ENCODE results near the gene FBXO4. TPM values are rescaled to one million over a fixed set of nuclear protein-coding genes. Genes with fewer than 3 reads are reported as not detected.
"Not testable (repeated sequence)": the region's sequence is repeated elsewhere in the genome, so short reads cannot be mapped to it uniquely, and the experiment has no call there.

Gene FBXO4
- total and polyA plus RNA-seq, 10 donors, result 12.8 to 24.6 (median 16.5) TPM

DNA sequence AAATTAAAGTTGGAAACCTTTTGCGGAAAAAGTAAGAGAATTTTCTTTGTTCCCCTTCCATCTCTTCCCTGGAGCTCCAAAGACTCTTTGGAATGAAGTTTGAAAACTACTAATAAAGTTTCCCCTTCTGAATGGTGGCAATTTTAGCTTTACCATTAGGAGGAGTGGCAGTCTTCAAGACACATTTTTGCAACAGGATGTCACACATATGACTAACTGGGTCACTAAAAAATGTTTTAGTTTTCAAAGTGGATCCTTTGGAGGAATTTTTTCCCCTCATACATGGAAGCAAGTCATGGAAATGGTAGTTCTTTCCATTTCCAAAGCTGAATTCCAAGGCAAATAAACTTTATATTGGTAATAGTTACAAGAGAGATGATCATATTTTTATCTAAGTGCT lies 15.6 kb downstream of the FBXO4 start:
- H3K4me1 ChIP-seq, result no peaks in the 10 kb centered on the region
- peaks cover 0 to 52% (median 8%) of the 10 kb centered on the region in 6 donors for H3K36me3 ChIP-seq
- no peak overlapping the region for H3K4me3 ChIP-seq
- no peaks in the 10 kb centered on the region for H3K27me3 ChIP-seq (replicated peaks in 1 of 7)
- 92 to 98% (median 95%) methylated on average over 1 of the region's 1 CpG for WGBS, 5 donors
- no peaks in the 10 kb centered on the region for H3K9me3 ChIP-seq
- TF ChIP-seq POLR2A (IDR thresholded peaks at IDR 0.05), result no peak
- TF ChIP-seq, protein P1, sequence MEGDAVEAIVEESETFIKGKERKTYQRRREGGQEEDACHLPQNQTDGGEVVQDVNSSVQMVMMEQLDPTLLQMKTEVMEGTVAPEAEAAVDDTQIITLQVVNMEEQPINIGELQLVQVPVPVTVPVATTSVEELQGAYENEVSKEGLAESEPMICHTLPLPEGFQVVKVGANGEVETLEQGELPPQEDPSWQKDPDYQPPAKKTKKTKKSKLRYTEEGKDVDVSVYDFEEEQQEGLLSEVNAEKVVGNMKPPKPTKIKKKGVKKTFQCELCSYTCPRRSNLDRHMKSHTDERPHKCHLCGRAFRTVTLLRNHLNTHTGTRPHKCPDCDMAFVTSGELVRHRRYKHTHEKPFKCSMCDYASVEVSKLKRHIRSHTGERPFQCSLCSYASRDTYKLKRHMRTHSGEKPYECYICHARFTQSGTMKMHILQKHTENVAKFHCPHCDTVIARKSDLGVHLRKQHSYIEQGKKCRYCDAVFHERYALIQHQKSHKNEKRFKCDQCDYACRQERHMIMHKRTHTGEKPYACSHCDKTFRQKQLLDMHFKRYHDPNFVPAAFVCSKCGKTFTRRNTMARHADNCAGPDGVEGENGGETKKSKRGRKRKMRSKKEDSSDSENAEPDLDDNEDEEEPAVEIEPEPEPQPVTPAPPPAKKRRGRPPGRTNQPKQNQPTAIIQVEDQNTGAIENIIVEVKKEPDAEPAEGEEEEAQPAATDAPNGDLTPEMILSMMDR (IDR thresholded peaks at IDR 0.05 in 8 of 11, conservative IDR thresholded peaks at IDR 0.05 in 3 of 11), result no peak
- DNase-seq, result no peak
- no peak overlapping the region for H3K27ac ChIP-seq
- intact Hi-C loops (cut with DNase I; ENCODE audit: low total_unique reads), result no loop called here

DNA sequence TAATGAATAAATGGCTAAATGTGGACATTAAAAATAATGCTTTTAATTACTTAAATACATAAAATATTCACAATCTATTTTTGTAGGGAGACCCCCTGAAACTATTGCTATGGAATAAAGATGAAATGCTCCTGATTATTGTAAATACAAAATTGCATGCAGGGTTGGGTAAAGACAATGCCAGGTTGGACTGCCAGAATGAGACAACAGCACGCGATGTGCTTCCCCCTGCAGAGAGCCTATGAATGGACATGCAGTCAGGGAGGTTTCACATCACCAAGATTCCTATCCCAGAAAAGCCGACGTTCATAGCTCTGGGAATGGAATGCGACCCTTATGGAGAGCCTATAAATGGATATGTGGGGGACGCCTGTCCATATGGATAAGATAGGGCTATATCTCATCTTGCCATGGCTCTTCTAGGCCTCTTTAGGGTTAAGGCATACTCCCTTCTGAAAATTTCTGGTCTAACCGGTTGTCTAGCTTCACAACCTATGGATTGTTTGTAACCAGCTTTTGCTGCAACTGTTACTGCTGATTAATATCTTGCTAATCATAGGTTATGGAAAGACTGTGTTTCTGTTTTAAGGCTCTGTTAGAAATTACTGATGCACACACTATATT lies 20.4 kb downstream of the FBXO4 start:
- H3K9me3 ChIP-seq, result peaks cover 0 to 12% (median 1%) of the 10 kb centered on the region in 8 donors
- H3K4me3 ChIP-seq; H3K4me1 ChIP-seq; H3K27me3 ChIP-seq (replicated peaks in 1 of 7); DNase-seq; intact Hi-C loops (cut with DNase I; ENCODE audit: low total_unique reads); H3K27ac ChIP-seq: not testable (repeated sequence)
- WGBS, 5 donors, result 93 to 96% (median 95%) methylated on average over 7 of the region's 7 CpGs
- peaks cover 0 to 15% (median 0%) of the 10 kb centered on the region in 6 donors for H3K36me3 ChIP-seq

DNA sequence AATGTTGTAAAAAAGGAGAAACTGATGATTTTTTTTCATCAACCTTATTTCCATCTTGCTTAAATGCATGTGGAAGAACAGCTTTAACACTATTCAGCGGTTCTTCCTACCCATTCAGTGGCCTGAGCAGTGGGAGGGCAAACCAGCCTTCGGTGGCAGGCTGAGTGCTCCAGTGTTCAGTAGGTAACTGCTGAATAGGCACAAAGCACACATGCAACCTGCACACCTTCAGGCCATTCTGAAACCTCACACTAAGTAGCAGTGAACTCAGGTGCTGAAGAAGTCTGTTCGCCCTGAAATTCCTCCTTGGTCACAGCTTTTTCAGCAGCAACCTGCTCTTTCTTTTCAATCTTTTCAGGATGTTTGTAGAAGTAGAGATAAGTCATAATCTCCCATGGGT lies 26.1 kb downstream of the FBXO4 start:
- DNase-seq, result no peak
- Histone ChIP-seq H3K4me3 (no peak overlapping the region), H3K36me3 (no peaks in the 10 kb centered on the region), H3K27ac (no peak overlapping the region), H3K4me1 (no peaks in the 10 kb centered on the region), H3K9me3 (peaks cover 0 to 20% (median 4%) of the 10 kb centered on the region in 8 donors), H3K27me3 (replicated peaks in 1 of 7) (no peaks in the 10 kb centered on the region)
- 70 to 85% (median 76%) methylated on average over 3 of the region's 3 CpGs for WGBS, 5 donors
- intact Hi-C loops (cut with DNase I; ENCODE audit: low total_unique reads), result no loop called here
- TF ChIP-seq, protein P1 (IDR thresholded peaks at IDR 0.05 in 8 of 11, conservative IDR thresholded peaks at IDR 0.05 in 3 of 11), result no peak
- TF ChIP-seq POLR2AphosphoS5 (IDR thresholded peaks at IDR 0.05) (no peak), POLR2A (IDR thresholded peaks at IDR 0.05) (no peak)

DNA sequence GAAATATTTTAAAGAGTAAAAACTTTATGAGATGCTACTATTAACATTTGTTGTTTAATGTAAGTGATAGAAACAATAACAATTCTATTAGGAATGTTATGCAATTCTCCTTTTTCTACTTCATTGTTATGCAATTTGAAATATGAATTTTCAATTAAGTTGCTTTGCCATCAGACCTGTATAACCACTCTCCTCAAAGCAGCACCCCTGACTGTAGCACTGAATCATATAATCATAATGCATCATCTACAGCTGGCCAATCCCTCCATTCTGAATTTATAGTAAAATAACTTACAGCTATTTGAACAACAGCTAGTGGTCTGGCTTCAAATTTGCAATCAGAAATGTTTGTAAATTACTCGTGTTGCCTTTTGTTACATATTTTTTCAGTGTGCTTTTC lies 29.2 kb downstream of the FBXO4 start:
- Histone ChIP-seq H3K4me3 (no peak overlapping the region), H3K27me3 (replicated peaks in 1 of 7) (no peaks in the 10 kb centered on the region), H3K27ac (no peak overlapping the region), H3K9me3 (peaks cover 0 to 47% (median 31%) of the 10 kb centered on the region in 8 donors), H3K4me1 (no peaks in the 10 kb centered on the region), H3K36me3 (no peaks in the 10 kb centered on the region)
- no peak for TF ChIP-seq POLR2AphosphoS5 (IDR thresholded peaks at IDR 0.05)
- TF ChIP-seq, protein P1 (IDR thresholded peaks at IDR 0.05 in 8 of 11, conservative IDR thresholded peaks at IDR 0.05 in 3 of 11), result no peak
- intact Hi-C loops (cut with DNase I; ENCODE audit: low total_unique reads), result no loop called here
- DNase-seq, result no peak
- WGBS, 5 donors, result 76 to 89% (median 87%) methylated on average over 1 of the region's 1 CpG

Data from spleen (tissue), 11 donors.